Measurements from ENCODE around the gene OR13C4. TPM values are rescaled to one million over a fixed set of nuclear protein-coding genes. Genes with fewer than 3 reads are reported as not detected.

The OR13C4 gene
- total RNA-seq, 4 donors from 2014 or later = not detected

DNA sequence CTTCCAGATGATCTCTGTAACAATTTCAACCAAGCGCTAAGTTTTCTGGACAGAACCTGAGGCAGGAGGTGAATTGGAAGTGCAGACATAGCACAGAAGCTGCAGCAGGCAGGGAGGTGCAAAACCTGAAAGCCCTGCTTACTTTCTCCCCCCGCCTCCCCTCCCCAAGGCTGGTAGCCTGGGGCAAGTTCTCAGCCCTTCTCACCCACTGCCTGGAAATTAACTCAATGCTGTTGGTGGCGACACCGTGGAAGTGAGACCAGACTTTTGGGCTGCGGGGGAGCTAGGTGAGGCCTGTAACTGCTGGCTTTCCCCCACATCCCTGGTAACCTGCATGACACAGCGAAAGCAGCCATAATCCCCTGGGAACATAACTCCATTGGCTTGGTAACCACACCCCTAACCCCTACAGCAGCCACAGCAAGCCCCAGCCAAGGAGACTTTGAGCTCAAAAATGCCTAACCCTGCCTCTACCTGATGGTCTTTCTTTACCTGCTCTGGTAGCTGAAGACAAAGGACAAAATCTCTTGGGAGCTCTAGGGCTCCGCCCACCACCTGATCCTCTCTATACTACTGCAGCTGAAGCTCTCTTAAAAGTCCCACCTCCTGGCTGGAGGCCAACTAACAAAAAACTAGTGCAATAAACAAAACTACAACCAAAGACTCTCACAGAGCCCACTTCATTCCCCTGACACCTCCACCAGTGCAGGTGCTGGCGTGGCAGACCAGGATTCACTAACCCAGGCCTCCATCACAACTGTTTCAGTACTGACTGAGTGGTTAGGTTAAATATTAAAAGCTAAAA lies 30.0 kb upstream of the OR13C4 start:
- DNase-seq (ENCODE audit: low spot score in 2 of 2) = no peak
- WGBS = 83% methylated on average over 4 of the region's 8 CpGs
- H3K4me1 ChIP-seq = no peaks in the 10 kb centered on the region
- TF ChIP-seq, protein P1, sequence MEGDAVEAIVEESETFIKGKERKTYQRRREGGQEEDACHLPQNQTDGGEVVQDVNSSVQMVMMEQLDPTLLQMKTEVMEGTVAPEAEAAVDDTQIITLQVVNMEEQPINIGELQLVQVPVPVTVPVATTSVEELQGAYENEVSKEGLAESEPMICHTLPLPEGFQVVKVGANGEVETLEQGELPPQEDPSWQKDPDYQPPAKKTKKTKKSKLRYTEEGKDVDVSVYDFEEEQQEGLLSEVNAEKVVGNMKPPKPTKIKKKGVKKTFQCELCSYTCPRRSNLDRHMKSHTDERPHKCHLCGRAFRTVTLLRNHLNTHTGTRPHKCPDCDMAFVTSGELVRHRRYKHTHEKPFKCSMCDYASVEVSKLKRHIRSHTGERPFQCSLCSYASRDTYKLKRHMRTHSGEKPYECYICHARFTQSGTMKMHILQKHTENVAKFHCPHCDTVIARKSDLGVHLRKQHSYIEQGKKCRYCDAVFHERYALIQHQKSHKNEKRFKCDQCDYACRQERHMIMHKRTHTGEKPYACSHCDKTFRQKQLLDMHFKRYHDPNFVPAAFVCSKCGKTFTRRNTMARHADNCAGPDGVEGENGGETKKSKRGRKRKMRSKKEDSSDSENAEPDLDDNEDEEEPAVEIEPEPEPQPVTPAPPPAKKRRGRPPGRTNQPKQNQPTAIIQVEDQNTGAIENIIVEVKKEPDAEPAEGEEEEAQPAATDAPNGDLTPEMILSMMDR (IDR thresholded peaks at IDR 0.05) = no peak
- TF ChIP-seq POLR2AphosphoS5 (IDR thresholded peaks at IDR 0.05) (no peak), EP300 (IDR thresholded peaks at IDR 0.05) (no peak), POLR2A (IDR thresholded peaks at IDR 0.05) (no peak)
- no peaks in the 10 kb centered on the region for H3K36me3 ChIP-seq
- H3K9me3 ChIP-seq = peaks cover 8% of the 10 kb centered on the region
- no peak overlapping the region for H3K4me3 ChIP-seq
- H3K27me3 ChIP-seq = no peaks in the 10 kb centered on the region
- no peak overlapping the region for H3K27ac ChIP-seq

DNA sequence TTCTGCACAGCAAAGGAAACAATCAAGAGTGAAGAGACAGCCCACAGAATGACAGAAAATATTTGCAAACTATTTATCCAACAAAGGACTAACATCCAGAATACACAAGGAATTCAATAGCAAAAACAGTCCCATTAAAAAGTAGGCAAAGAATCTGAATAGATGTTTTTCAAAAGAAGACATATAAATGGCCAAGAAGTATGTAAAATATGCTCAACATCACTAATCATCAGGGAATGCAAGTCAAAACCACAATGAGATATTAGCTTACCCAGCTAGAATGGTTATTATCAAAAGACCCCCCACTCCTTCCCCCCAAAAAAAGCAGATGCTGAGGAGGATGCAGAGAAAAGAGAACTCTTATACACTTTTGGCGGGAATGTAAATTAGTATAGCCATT lies 28.5 kb upstream of the OR13C4 start:
- no peak for TF ChIP-seq POLR2A (IDR thresholded peaks at IDR 0.05)
- TF ChIP-seq, protein P1 (IDR thresholded peaks at IDR 0.05) = no peak
- TF ChIP-seq POLR2AphosphoS5 (IDR thresholded peaks at IDR 0.05) = no peak
- TF ChIP-seq EP300 (IDR thresholded peaks at IDR 0.05) = no peak

GRCh38 chr9:104553261-104553660 lies 26.3 kb upstream of the OR13C4 start:
- 24% methylated on average over 1 of the region's 1 CpG for WGBS
- no peak for DNase-seq (ENCODE audit: low spot score in 2 of 2)
- Histone ChIP-seq H3K4me1 (no peaks in the 10 kb centered on the region), H3K36me3 (no peaks in the 10 kb centered on the region), H3K4me3 (no peak overlapping the region), H3K9me3 (peaks cover 8% of the 10 kb centered on the region), H3K27ac (no peak overlapping the region), H3K27me3 (no peaks in the 10 kb centered on the region)
- TF ChIP-seq EP300 (IDR thresholded peaks at IDR 0.05) (no peak), POLR2A (IDR thresholded peaks at IDR 0.05) (no peak), POLR2AphosphoS5 (IDR thresholded peaks at IDR 0.05) (no peak)
- TF ChIP-seq, protein P1 (IDR thresholded peaks at IDR 0.05) = no peak

More for the DNA sequence above, 28.5 kb upstream of the OR13C4 start:
- WGBS = 96% methylated on average over 1 of the region's 1 CpG
- Histone ChIP-seq H3K9me3 (peaks cover 8% of the 10 kb centered on the region), H3K27me3 (no peaks in the 10 kb centered on the region), H3K36me3 (no peaks in the 10 kb centered on the region), H3K4me1 (no peaks in the 10 kb centered on the region), H3K4me3 (no peak overlapping the region), H3K27ac (no peak overlapping the region)
- DNase-seq (ENCODE audit: low spot score in 2 of 2) = no peak

DNA sequence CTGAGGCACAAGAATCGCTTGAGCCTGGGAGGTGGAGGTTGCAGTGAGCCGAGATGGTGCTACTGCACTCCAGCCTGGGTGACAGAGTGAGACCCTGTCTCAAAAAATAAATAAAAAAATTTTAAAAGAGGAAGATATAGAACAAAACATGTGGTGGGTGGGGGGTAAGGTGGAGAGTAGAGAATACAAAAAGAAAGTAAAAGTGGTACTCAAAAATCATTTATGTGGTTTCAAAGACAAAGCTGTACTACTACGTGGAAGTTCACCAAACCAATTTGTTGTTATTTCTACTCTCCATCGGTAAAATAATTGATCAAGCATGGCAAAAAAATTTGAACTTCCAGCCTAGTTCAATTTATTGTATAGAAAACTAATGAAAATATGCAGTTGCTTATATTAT lies 17.6 kb upstream of the OR13C4 start:
- Histone ChIP-seq H3K36me3 (no peaks in the 10 kb centered on the region), H3K4me1 (no peaks in the 10 kb centered on the region), H3K27me3 (no peaks in the 10 kb centered on the region), H3K27ac (no peak overlapping the region), H3K4me3 (no peak overlapping the region), H3K9me3 (no peaks in the 10 kb centered on the region)
- TF ChIP-seq, protein P1 (IDR thresholded peaks at IDR 0.05) = no peak
- no peak for TF ChIP-seq POLR2AphosphoS5 (IDR thresholded peaks at IDR 0.05)
- no peak for TF ChIP-seq EP300 (IDR thresholded peaks at IDR 0.05)
- TF ChIP-seq POLR2A (IDR thresholded peaks at IDR 0.05) = no peak
- DNase-seq (ENCODE audit: low spot score in 2 of 2) = no peak
- WGBS = 95% methylated on average over 4 of the region's 4 CpGs

DNA sequence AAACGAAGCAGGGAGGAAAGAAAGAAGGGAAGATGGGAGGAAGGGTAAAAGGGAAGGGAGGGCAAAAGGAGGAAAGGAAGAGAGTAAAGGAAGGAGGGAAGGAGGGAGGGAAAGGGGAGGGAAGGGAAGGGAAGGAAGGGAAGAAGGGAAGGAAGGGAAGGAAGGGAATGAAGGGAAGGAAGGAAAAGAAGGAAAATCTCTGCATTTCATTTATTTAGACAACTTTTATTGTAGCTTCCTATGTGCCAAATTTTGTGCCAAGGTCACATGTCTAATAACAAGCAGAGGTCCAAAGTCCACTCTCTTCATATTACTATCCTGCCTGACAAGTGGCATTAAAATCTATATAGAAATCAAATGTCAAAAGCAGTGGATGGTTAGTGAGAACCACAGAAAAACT lies 12.3 kb upstream of the OR13C4 start:
- TF ChIP-seq POLR2AphosphoS5 (IDR thresholded peaks at IDR 0.05) = no peak
- TF ChIP-seq POLR2A (IDR thresholded peaks at IDR 0.05) = no peak
- no peak for TF ChIP-seq EP300 (IDR thresholded peaks at IDR 0.05)
- TF ChIP-seq, protein P1 (IDR thresholded peaks at IDR 0.05) = no peak
- no peak overlapping the region for H3K4me3 ChIP-seq
- H3K27ac ChIP-seq = no peak overlapping the region
- H3K27me3 ChIP-seq = no peaks in the 10 kb centered on the region
- H3K36me3 ChIP-seq = no peaks in the 10 kb centered on the region
- DNase-seq (ENCODE audit: low spot score in 2 of 2) = no peak
- WGBS = 58% methylated on average over 1 of the region's 1 CpG
- no peaks in the 10 kb centered on the region for H3K9me3 ChIP-seq
- no peaks in the 10 kb centered on the region for H3K4me1 ChIP-seq
